ENCODE measurements around the gene KLF14.

The KLF14 gene

GRCh38 chr7:130736298-130736900, 2.4 kb upstream of the KLF14 start:
- DNase-seq (ENCODE audit: low spot score) = no peak
- Mint-ChIP-seq H3K4me1 (ENCODE audit: low read depth) (peaks cover 5% of the 10 kb centered on the region), H3K9me3 (peaks cover 15% of the 10 kb centered on the region), H3K36me3 (ENCODE audit: low read depth) (peaks cover 2% of the 10 kb centered on the region), H3K27me3 (ENCODE audit: low read depth) (peaks cover 54% of the 10 kb centered on the region), H3K27ac (no peak overlapping the region), H3K4me3 (no peak overlapping the region)

DNA sequence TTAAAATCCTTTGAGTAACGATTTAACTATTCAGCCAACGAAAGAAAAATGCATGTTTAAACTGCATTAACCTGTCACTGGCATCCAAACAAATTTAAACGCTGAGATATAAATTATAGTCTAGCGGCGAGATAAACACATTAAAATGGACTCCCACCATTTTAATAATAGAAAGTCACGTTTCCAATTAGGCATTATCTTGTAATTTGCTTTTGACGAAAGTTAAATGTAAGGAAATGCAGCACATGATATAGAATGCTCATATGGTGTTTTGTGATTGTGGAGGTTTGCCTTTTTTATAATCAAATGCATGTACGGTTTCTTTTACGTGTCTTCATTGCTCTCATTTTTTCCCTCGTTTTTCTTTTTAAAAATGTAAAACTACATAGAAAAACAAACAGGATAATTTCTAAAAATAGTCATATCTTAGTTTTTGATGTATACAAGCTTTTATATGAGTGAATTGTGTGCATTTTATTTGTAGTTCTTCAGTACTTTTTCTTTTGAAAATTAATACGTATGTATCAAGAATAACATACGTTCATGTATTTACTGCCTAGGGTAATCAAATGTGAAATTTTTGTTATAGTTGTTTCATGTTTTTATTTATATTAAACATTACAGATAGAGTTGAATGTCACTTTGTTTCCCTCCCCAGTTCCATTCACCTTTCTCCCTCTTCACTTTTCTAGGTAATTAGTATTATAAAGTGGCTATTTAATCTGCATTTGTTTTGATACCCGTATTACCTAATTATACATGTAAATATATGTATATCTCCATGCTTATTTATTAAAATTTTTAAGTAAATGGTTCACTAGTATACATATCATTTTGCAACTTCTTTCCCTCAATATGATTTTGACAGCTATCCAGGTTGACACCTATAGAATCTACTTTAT, 1.1 kb upstream of the KLF14 start:
- H3K4me1 Mint-ChIP-seq (ENCODE audit: low read depth) = peaks cover 5% of the 10 kb centered on the region
- peaks cover 65% of the 10 kb centered on the region for H3K27me3 Mint-ChIP-seq (ENCODE audit: low read depth)
- H3K36me3 Mint-ChIP-seq (ENCODE audit: low read depth) = peaks cover 2% of the 10 kb centered on the region
- H3K9me3 Mint-ChIP-seq = peaks cover 15% of the 10 kb centered on the region
- H3K4me3 Mint-ChIP-seq = peak overlapping the region; percentile 85
- no peak for DNase-seq (ENCODE audit: low spot score)
- no peak overlapping the region for H3K27ac Mint-ChIP-seq

GRCh38 chr7:130732980-130733930, 752 bp downstream of the KLF14 start:
- Mint-ChIP-seq H3K4me1 (ENCODE audit: low read depth) (peaks cover 5% of the 10 kb centered on the region), H3K9me3 (peaks cover 15% of the 10 kb centered on the region), H3K36me3 (ENCODE audit: low read depth) (peaks cover 2% of the 10 kb centered on the region), H3K27ac (no peak overlapping the region), H3K27me3 (ENCODE audit: low read depth) (peaks cover 77% of the 10 kb centered on the region), H3K4me3 (peak overlapping the region; percentile 71)
- no peak for DNase-seq (ENCODE audit: low spot score)

DNA sequence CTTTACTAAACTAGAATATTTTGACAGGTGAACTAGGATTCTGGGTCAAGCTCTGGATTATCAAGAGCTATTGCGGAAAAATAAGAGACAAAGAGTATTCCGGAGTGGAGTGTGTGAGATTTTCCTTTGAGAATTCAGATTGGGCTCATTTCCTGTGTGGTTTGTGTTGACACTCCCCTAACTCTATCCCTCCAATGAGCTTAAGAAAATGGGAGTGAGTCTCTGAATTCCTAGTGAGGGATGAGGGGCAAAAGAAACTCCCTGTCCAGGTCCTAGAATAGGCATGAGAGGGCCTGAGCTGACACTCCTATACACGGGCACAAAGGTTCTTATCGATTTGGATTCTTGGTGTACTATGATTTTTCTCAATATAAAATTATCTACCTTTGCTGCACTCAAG, 10.2 kb downstream of the KLF14 start:
- Mint-ChIP-seq H3K4me3 (no peak overlapping the region), H3K27me3 (ENCODE audit: low read depth) (peaks cover 26% of the 10 kb centered on the region), H3K4me1 (ENCODE audit: low read depth) (no peaks in the 10 kb centered on the region), H3K36me3 (ENCODE audit: low read depth) (no peaks in the 10 kb centered on the region), H3K9me3 (no peaks in the 10 kb centered on the region), H3K27ac (no peak overlapping the region)
- no peak for DNase-seq (ENCODE audit: low spot score)

DNA sequence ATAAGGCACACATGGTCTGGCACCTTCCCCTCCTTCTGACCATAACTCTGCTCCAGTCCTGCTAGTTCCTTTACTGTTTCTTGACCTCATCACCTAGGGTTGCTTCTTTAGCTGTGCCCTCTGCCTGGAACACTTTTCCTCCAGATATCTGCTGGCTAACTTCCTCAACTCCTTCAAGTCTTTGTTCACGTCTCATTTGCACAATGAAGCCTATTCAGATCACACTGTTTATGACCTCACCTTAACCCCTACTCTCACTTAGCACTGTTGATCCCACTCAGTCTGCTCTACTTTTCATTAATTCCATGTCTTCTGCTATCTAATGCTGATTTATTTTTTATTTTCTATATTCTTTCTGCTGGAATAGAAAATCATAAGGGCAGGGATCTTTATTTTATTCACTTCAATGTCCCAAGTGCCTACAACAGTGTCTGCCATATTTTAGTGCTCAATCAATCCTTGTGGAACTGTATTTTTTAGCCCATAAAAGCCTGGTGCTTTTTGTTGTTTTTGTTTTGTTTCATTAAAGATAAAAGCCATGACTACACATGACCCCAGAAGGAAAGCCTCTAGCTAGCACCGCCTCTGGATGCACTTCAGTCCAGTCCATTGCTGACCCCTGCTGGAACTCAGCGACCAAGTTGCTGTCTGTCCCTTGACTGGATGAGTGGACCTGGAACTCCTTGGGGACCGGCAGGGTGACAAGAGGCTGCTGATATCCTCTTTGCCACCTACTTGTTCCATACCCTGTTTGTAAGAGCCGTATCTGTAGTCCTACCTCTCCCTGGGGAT, 12.3 kb downstream of the KLF14 start:
- no peak overlapping the region for H3K4me3 Mint-ChIP-seq
- DNase-seq (ENCODE audit: low spot score) = peak; percentile 16
- H3K27ac Mint-ChIP-seq = no peak overlapping the region
- H3K36me3 Mint-ChIP-seq (ENCODE audit: low read depth) = no peaks in the 10 kb centered on the region
- peaks cover 19% of the 10 kb centered on the region for H3K27me3 Mint-ChIP-seq (ENCODE audit: low read depth)
- no peaks in the 10 kb centered on the region for H3K9me3 Mint-ChIP-seq
- H3K4me1 Mint-ChIP-seq (ENCODE audit: low read depth) = no peaks in the 10 kb centered on the region

DNA sequence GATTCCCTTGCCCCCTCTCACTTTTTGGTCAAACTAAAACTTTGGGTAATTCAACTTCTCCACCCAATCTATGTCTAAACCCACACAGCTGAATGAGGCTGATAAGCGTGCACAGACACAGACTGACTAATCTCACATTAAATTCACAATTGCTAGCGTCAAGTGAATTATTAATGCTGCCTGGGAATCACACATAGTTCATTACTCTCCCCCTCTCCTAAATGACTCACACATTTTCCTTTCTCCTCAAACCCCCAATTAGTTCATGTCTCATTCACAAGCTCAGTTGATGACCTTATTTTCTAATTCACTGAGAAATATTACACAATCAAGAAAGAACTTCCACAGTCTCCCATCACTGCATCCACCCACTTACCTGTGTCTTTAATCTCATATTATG, 14.5 kb downstream of the KLF14 start:
- H3K27ac Mint-ChIP-seq = no peak overlapping the region
- H3K9me3 Mint-ChIP-seq = no peaks in the 10 kb centered on the region
- peaks cover 12% of the 10 kb centered on the region for H3K27me3 Mint-ChIP-seq (ENCODE audit: low read depth)
- no peaks in the 10 kb centered on the region for H3K36me3 Mint-ChIP-seq (ENCODE audit: low read depth)
- DNase-seq (ENCODE audit: low spot score) = no peak
- no peak overlapping the region for H3K4me3 Mint-ChIP-seq
- H3K4me1 Mint-ChIP-seq (ENCODE audit: low read depth) = no peaks in the 10 kb centered on the region

DNA sequence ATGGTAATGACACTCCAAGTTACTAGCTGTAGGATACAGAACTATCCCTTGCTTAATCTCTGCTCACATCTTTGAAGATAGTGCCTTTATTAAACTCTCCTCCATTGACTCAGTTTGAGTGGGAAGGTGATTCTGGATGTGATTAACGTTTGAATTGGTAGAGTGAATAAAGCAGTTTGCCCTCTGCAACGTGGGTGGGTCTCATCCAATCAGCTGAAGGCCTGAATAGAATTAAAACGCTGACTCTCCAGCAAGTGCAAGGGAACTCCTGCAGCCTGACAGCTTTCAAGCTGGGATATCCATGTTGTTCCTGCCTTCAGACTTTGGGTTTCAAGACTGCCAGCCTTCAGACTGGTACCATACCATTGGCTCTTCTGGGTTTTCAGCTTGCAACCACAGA, 21.6 kb downstream of the KLF14 start:
- Mint-ChIP-seq H3K4me3 (no peak overlapping the region), H3K4me1 (ENCODE audit: low read depth) (no peaks in the 10 kb centered on the region), H3K36me3 (ENCODE audit: low read depth) (no peaks in the 10 kb centered on the region), H3K27ac (no peak overlapping the region), H3K27me3 (ENCODE audit: low read depth) (peaks cover 5% of the 10 kb centered on the region), H3K9me3 (no peaks in the 10 kb centered on the region)
- no peak for DNase-seq (ENCODE audit: low spot score)

DNA sequence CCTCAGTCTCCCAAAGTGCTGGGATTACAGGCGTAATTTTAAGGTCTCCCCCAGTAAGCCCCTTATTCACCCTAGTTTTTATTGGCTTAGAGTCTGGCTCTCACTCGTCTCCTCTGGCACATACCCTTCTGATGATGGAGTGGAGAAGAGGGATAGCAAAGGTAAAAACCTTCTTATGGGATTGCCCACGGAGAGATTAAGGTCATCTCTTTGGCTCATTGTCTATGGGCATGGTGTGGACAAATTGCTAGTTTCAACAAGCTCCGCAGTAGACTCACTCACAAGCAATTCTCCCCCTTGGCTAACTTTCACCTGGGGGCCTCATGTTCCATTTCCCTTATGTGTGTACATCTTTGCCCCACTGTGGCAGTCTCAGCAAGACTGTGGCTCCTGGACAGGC, 25.2 kb downstream of the KLF14 start:
- no peak for DNase-seq (ENCODE audit: low spot score)
- Mint-ChIP-seq H3K27ac (no peak overlapping the region), H3K27me3 (ENCODE audit: low read depth) (peaks cover 19% of the 10 kb centered on the region), H3K4me3 (no peak overlapping the region), H3K9me3 (peaks cover 15% of the 10 kb centered on the region), H3K4me1 (ENCODE audit: low read depth) (no peaks in the 10 kb centered on the region), H3K36me3 (ENCODE audit: low read depth) (no peaks in the 10 kb centered on the region)

DNA sequence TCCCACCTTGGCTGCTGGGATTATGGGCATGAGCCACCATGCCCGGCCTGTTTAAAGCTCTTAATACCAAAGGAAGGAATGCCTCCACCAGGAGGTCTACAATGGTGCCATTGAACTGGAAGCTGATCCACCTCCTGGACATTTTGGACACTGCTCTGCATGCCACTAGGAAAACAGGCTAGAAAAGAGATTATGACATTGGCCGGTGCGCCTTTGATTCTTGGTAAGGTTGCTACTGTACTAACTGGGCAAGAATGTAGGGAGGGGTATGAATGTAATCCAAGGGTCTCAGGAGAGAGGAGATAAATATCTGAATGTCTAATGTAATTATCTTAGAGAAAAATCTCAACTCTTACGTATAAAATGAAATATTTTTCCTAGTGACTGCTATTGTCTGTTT, 26.0 kb downstream of the KLF14 start:
- DNase-seq (ENCODE audit: low spot score) = no peak
- peaks cover 15% of the 10 kb centered on the region for H3K9me3 Mint-ChIP-seq
- H3K4me1 Mint-ChIP-seq (ENCODE audit: low read depth) = no peaks in the 10 kb centered on the region
- no peak overlapping the region for H3K4me3 Mint-ChIP-seq
- peaks cover 19% of the 10 kb centered on the region for H3K27me3 Mint-ChIP-seq (ENCODE audit: low read depth)
- H3K36me3 Mint-ChIP-seq (ENCODE audit: low read depth) = no peaks in the 10 kb centered on the region
- H3K27ac Mint-ChIP-seq = no peak overlapping the region

DNA sequence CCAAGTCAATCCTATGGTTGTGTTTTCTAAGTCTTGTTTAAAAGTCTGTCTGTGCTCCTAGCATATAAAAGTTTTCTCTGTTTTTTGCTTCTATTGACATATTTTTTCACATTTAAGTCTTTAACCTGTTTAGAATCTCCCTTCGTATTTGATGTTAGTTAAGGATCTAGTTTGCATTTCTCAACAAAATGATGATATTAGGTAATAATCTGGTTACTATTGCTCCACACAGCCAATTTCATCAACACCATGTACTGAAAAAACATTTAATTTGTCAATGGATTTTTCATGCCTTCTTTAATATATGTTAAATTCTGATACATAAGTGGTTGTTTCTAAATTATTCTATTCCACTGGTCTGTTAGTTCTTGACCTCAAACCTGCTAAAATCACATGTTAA, 30.2 kb downstream of the KLF14 start:
- peaks cover 15% of the 10 kb centered on the region for H3K9me3 Mint-ChIP-seq
- no peaks in the 10 kb centered on the region for H3K4me1 Mint-ChIP-seq (ENCODE audit: low read depth)
- DNase-seq (ENCODE audit: low spot score) = no peak
- no peaks in the 10 kb centered on the region for H3K36me3 Mint-ChIP-seq (ENCODE audit: low read depth)
- peaks cover 19% of the 10 kb centered on the region for H3K27me3 Mint-ChIP-seq (ENCODE audit: low read depth)
- H3K4me3 Mint-ChIP-seq = no peak overlapping the region
- H3K27ac Mint-ChIP-seq = no peak overlapping the region

- no peak overlapping the region for H3K4me3 Mint-ChIP-seq
- no peak for DNase-seq (ENCODE audit: low spot score)
- H3K27me3 Mint-ChIP-seq (ENCODE audit: low read depth) = peaks cover 17% of the 10 kb centered on the region
- no peak overlapping the region for H3K27ac Mint-ChIP-seq
- H3K9me3 Mint-ChIP-seq = peaks cover 7% of the 10 kb centered on the region
- no peaks in the 10 kb centered on the region for H3K4me1 Mint-ChIP-seq (ENCODE audit: low read depth)
- no peaks in the 10 kb centered on the region for H3K36me3 Mint-ChIP-seq (ENCODE audit: low read depth)
Observed at GRCh38 chr7:130701650-130702049, 32.4 kb downstream of the KLF14 start.

GRCh38 chr7:130700760-130701159, 33.2 kb downstream of the KLF14 start:
- no peaks in the 10 kb centered on the region for H3K4me1 Mint-ChIP-seq (ENCODE audit: low read depth)
- no peak for DNase-seq (ENCODE audit: low spot score)
- peaks cover 11% of the 10 kb centered on the region for H3K27me3 Mint-ChIP-seq (ENCODE audit: low read depth)
- H3K27ac Mint-ChIP-seq = no peak overlapping the region
- H3K36me3 Mint-ChIP-seq (ENCODE audit: low read depth) = no peaks in the 10 kb centered on the region
- H3K9me3 Mint-ChIP-seq = no peaks in the 10 kb centered on the region
- no peak overlapping the region for H3K4me3 Mint-ChIP-seq

GRCh38 chr7:130699686-130700085, 34.3 kb downstream of the KLF14 start:
- Mint-ChIP-seq H3K36me3 (ENCODE audit: low read depth) (no peaks in the 10 kb centered on the region), H3K9me3 (no peaks in the 10 kb centered on the region), H3K27me3 (ENCODE audit: low read depth) (peaks cover 9% of the 10 kb centered on the region), H3K27ac (no peak overlapping the region), H3K4me1 (ENCODE audit: low read depth) (no peaks in the 10 kb centered on the region), H3K4me3 (no peak overlapping the region)
- DNase-seq (ENCODE audit: low spot score) = no peak

All from T-helper 2 cell treated with Interferon-gamma antibody and Interleukin-4, amounts not matched to agents 5 μg/mL and 100 μg/mL, for 36 hours (primary cell).